NCI-H1092 treated with DMSO at 0.1 percent for 48 hours (cell line): ENCODE data around the gene POLQ.
"Not testable (repeated sequence)": the region's sequence is repeated elsewhere in the genome, so short reads cannot be mapped to it uniquely, and the experiment has no call there.

ENCODE experiments used
- DNase-seq: peaks from one replicate; lab custom pipeline; 2025; lab: John Stamatoyannopoulos, UW

The POLQ gene

DNA sequence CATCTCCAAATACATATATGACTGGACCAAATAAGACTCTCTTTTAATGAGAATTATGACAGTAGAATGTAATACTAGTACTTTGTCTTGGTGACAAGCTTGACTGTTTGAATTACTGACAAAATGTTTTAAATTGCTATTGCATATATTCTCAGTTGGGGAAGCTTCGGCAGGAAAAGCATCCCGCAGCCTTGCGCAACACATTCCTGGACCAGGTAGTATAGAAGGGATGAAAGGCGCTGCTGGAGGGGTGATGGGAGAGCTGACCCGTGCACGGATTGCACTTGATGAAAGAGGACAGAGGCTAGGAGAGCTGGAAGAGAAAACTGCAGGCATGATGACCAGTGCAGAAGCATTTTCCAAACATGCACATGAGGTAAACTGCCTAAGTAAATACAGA lies 127.6 kb downstream of the POLQ start:
- no peak for DNase-seq

DNA sequence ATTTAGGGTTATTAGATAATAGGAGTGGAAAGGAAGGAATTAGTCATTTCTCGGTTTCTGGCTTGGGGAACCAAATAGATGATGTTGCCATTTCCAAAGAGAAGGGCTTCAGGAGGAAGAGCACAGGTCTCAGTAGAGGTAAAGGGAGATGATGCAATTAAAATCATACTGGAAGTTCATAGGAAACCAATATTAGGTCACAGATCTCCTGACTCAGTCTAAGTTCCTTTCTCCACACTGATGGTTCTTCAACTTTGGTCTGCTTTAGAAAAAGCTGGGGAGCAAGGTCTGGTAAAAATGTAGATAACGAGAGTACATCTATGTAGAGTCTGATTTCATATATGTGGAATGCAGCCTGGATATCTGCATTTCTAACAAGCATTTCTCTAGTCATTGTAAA lies 130.9 kb downstream of the POLQ start:
- no peak for DNase-seq

- no peak for DNase-seq
Observed at GRCh38 chr3:121411523-121411922, 134.3 kb downstream of the POLQ start.

DNA sequence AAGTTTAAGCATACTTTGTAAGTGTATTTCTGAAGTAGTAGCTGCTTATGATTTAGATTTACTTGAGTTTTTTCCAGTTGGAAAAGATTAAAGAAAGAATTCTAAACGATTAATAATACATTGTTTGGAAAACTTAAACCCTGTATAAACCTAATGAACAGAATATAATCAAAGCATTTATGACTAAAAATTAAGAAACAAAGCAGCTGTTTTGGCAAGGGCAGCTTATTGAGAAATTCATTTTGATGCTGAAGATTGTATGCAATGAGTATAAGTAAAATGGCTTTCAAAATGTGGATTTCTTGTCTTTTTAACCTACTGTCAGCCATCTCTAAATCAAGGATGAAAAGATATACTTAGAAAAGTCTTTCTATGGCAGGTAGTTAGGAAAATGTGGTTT lies 140.2 kb downstream of the POLQ start:
- DNase-seq = no peak

GRCh38 chr3:121399820-121400219 lies 146.0 kb downstream of the POLQ start:
- DNase-seq = no peak

DNA sequence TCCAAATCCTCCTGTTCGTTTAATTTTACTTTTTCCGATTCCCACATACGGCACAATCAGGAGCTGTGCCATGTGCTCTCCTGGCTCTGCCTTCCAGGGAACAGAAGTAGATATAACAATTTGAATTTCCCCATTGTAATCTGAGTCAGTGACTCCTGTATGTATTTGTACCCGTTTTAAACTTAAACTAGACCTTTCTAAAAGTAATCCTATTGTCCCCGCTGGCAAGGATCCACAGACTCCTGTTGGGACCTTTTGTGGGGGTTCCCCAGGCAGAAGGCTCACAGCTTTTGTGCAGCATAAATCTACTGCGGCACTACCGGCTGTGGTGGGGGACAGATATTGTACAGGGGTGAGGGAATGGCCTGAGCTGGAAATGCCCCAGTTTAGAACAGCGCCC lies 147.7 kb downstream of the POLQ start:
- not testable (repeated sequence) for DNase-seq

- DNase-seq = not testable (repeated sequence)
Observed at GRCh38 chr3:121395967-121396366, 149.8 kb downstream of the POLQ start.

GRCh38 chr3:121388308-121388707 lies 157.5 kb downstream of the POLQ start:
- not testable (repeated sequence) for DNase-seq
